HG02678 (cell line): Measurements from ENCODE around the gene LIX1L.

ENCODE experiments used
- ATAC-seq: cut with Tn5 transposase; IDR thresholded peaks from one replicate; pipeline ENCODE4 v1.9.1; 2021; ENCODE audit warnings: mild to moderate bottlenecking, moderate library complexity; ENCODE audit not compliant: unreplicated experiment

Gene LIX1L

GRCh38 chr1:145985502-145986439, 28.0 kb upstream of the LIX1L start:
- ATAC-seq = no peak

- no peak for ATAC-seq
These were observed 27.3 kb upstream of the LIX1L start for GRCh38 chr1:145985129-145985501.

- ATAC-seq = no peak
These were observed 26.4 kb upstream of the LIX1L start for GRCh38 chr1:145983960-145984830.

GRCh38 chr1:145983206-145983675, 25.4 kb upstream of the LIX1L start:
- ATAC-seq = no peak

- no peak for ATAC-seq
These were observed 24.4 kb upstream of the LIX1L start for GRCh38 chr1:145982010-145982723.

- no peak for ATAC-seq
These were observed 22.7 kb upstream of the LIX1L start for GRCh38 chr1:145980457-145980994.

- peak; percentile 18 for ATAC-seq
These were observed 22.1 kb upstream of the LIX1L start for GRCh38 chr1:145979746-145980456.

GRCh38 chr1:145978854-145979745, 21.3 kb upstream of the LIX1L start:
- ATAC-seq = peak; percentile 92

- ATAC-seq = no peak
These were observed 20.6 kb upstream of the LIX1L start for GRCh38 chr1:145978471-145978853.

- ATAC-seq = peak; percentile 26
These were observed 20.0 kb upstream of the LIX1L start for GRCh38 chr1:145977486-145978470.

GRCh38 chr1:145977016-145977415, 19.2 kb upstream of the LIX1L start:
- ATAC-seq = no peak

- ATAC-seq = no peak
These were observed 17.4 kb upstream of the LIX1L start for GRCh38 chr1:145975216-145975615.

GRCh38 chr1:145974721-145975120, 16.9 kb upstream of the LIX1L start:
- ATAC-seq = no peak

GRCh38 chr1:145972580-145972979, 14.8 kb upstream of the LIX1L start:
- no peak for ATAC-seq

- no peak for ATAC-seq
These were observed 9.5 kb upstream of the LIX1L start for GRCh38 chr1:145967288-145967687.

- no peak for ATAC-seq
These were observed 7.4 kb upstream of the LIX1L start for GRCh38 chr1:145965119-145965744.

GRCh38 chr1:145964328-145965118, 6.7 kb upstream of the LIX1L start, which contains the start of the genes ANKRD34A and POLR3GL:
Gene ANKRD34A (minus strand): TSS chr1:145964575. CDS start chr1:145961759, 2,816 bp downstream.
Gene POLR3GL (plus strand): TSS chr1:145964690. CDS start chr1:145974866, 10,176 bp downstream.
- ATAC-seq = peak; percentile 93
